Subcutaneous adipose tissue (tissue), 4 donors: ENCODE measurements around the gene STUM. TPM values are rescaled to one million over a fixed set of nuclear protein-coding genes. Genes with fewer than 3 reads are reported as not detected.

ENCODE experiments used
- CTCF ChIP-seq: fragments of 450-650 bp; IDR thresholded peaks from one replicate; pipeline ENCODE4 v1.5.1; 2016; ENCODE audit warnings: low read depth, mild to moderate bottlenecking, control low read depth, antibody characterized with exemption, moderate library complexity
- total RNA-seq, 4 donors: library from RNA; depleted of rRNA; stranded (reverse); fragments of >200 nt; gene quantifications; one replicate each; pipeline ENCODE4 v1.1.0, GENCODE V29; 2016

STUM gene
- total RNA-seq, 4 donors from 2014 or later: 0.16 to 4.1 (median 1.4) TPM

GRCh38 chr1:226534645-226535044 lies 13.9 kb upstream of the STUM start:
- no peak for TF ChIP-seq CTCF

- TF ChIP-seq CTCF: no peak
Measured at GRCh38 chr1:226535666-226536065, 12.9 kb upstream of the STUM start.

GRCh38 chr1:226541231-226541630 lies 7.3 kb upstream of the STUM start:
- no peak for TF ChIP-seq CTCF

- no peak for TF ChIP-seq CTCF
Measured at GRCh38 chr1:226541631-226542622, 6.6 kb upstream of the STUM start.

GRCh38 chr1:226542623-226543103 lies 5.9 kb upstream of the STUM start:
- no peak for TF ChIP-seq CTCF

GRCh38 chr1:226545836-226546596 lies 2.5 kb upstream of the STUM start:
- TF ChIP-seq CTCF: no peak

- TF ChIP-seq CTCF: no peak
Measured at GRCh38 chr1:226546926-226547325, 1.6 kb upstream of the STUM start.
